Esophagus (tissue), 2 donors: ENCODE measurements around the gene OSTN. TPM values are rescaled to one million over a fixed set of nuclear protein-coding genes. Genes with fewer than 3 reads are reported as not detected.
"Not testable (repeated sequence)": the region's sequence is repeated elsewhere in the genome, so short reads cannot be mapped to it uniquely, and the experiment has no call there.

Experiments used
- H3K27ac ChIP-seq, 2 donors: one replicate each; pipeline ENCODE4 v1.5.1; 2013; ENCODE audit warnings: low read depth in 2 of 2, mild to moderate bottlenecking in 2 of 2, inconsistent platforms in 1 of 2, low read length in 1 of 2, moderate library complexity in 1 of 2
- H3K27me3 ChIP-seq, 2 donors: one replicate each; pipeline ENCODE4 v1.6.1; 2013; ENCODE audit warnings: low read length in 2 of 2, control low read depth in 1 of 2, mild to moderate bottlenecking in 1 of 2; ENCODE audit not compliant: insufficient read depth in 2 of 2, control insufficient read depth in 1 of 2
- H3K36me3 ChIP-seq, 2 donors: one replicate each; pipeline ENCODE4 v1.6.1; 2013; ENCODE audit warnings: low read length in 1 of 2; ENCODE audit not compliant: control insufficient read depth in 2 of 2, insufficient read depth in 2 of 2
- H3K4me1 ChIP-seq, 2 donors: one replicate each; pipeline ENCODE4 v1.6.1; 2013; ENCODE audit warnings: low read length in 1 of 2; ENCODE audit not compliant: control insufficient read depth in 2 of 2, insufficient read depth in 2 of 2
- H3K4me3 ChIP-seq, 2 donors: one replicate each; pipeline ENCODE4 v1.5.1; 2013; ENCODE audit warnings: low read length in 2 of 2, mild to moderate bottlenecking in 2 of 2, low read depth in 1 of 2, moderate library complexity in 1 of 2
- H3K9me3 ChIP-seq, 2 donors: one replicate each; pipeline ENCODE4 v1.6.1; 2013; ENCODE audit warnings: mild to moderate bottlenecking in 2 of 2, low read depth in 1 of 2, low read length in 1 of 2, moderate library complexity in 1 of 2; ENCODE audit not compliant: control insufficient read depth in 2 of 2, insufficient read depth in 1 of 2
- WGBS, 2 donors: extraction: QIAGEN DNeasy Blood & Tissue Kit; methylation state at CpG; one replicate each; pipeline ENCODE4 v1.1.7; 2013; 5-methylcytosine and 5-hydroxymethylcytosine counted together
- polyA plus RNA-seq, 2 donors: library from polyadenylated mRNA; stranded (reverse); fragments of 200-250 nt; gene quantifications; one replicate each; pipeline ENCODE4 v1.2.3, GENCODE V29; 2013
- donor health status: healthy with polysubstance abuse.
- donor health status: Bipolar disorder and iron deficiency.

The OSTN gene
- polyA plus RNA-seq, 2 donors = not detected

- Histone ChIP-seq H3K27me3 (no peaks in the 10 kb centered on the region), H3K27ac (no peak overlapping the region), H3K36me3 (no peaks in the 10 kb centered on the region), H3K9me3 (no peaks in the 10 kb centered on the region), H3K4me3 (no peak overlapping the region), H3K4me1 (no peaks in the 10 kb centered on the region)
- 82 to 90% methylated on average over 5 of the region's 5 CpGs for WGBS, 2 donors
Observed at GRCh38 chr3:191240486-191240885, 41.4 kb downstream of the OSTN start.

- Histone ChIP-seq H3K4me3 (no peak overlapping the region), H3K27me3 (no peaks in the 10 kb centered on the region), H3K4me1 (no peaks in the 10 kb centered on the region), H3K36me3 (no peaks in the 10 kb centered on the region), H3K27ac (no peak overlapping the region), H3K9me3 (no peaks in the 10 kb centered on the region)
- WGBS, 2 donors = 14 to 18% methylated on average over 2 of the region's 2 CpGs
Observed at GRCh38 chr3:191244242-191244867, 45.3 kb downstream of the OSTN start.

GRCh38 chr3:191246034-191246433 is 47.0 kb downstream of the OSTN start:
- not testable (repeated sequence) for H3K36me3 ChIP-seq, H3K27ac ChIP-seq, H3K4me3 ChIP-seq, H3K27me3 ChIP-seq, H3K4me1 ChIP-seq, H3K9me3 ChIP-seq
- 74 to 75% methylated on average over 5 of the region's 5 CpGs for WGBS, 2 donors

GRCh38 chr3:191246630-191247029 is 47.6 kb downstream of the OSTN start:
- no peaks in the 10 kb centered on the region for H3K4me1 ChIP-seq
- H3K4me3 ChIP-seq = no peak overlapping the region
- H3K27ac ChIP-seq = no peak overlapping the region
- WGBS, 2 donors = 46 to 58% methylated on average over 1 of the region's 1 CpG
- no peaks in the 10 kb centered on the region for H3K9me3 ChIP-seq
- no peaks in the 10 kb centered on the region for H3K27me3 ChIP-seq
- no peaks in the 10 kb centered on the region for H3K36me3 ChIP-seq

GRCh38 chr3:191253089-191253799 is 54.2 kb downstream of the OSTN start:
- WGBS, 2 donors = 75 to 79% methylated on average over 6 of the region's 6 CpGs
- H3K9me3 ChIP-seq = no peaks in the 10 kb centered on the region

GRCh38 chr3:191254098-191254873 is 55.2 kb downstream of the OSTN start:
- 64 to 79% methylated on average over 3 of the region's 3 CpGs for WGBS, 2 donors
- Histone ChIP-seq H3K4me3 (no peak overlapping the region), H3K27ac (no peak overlapping the region), H3K4me1 (no peaks in the 10 kb centered on the region), H3K27me3 (no peaks in the 10 kb centered on the region), H3K9me3 (no peaks in the 10 kb centered on the region), H3K36me3 (no peaks in the 10 kb centered on the region)

More at GRCh38 chr3:191253089-191253799, 54.2 kb downstream of the OSTN start:
- Histone ChIP-seq H3K4me1 (no peaks in the 10 kb centered on the region), H3K27me3 (no peaks in the 10 kb centered on the region), H3K27ac (no peak overlapping the region), H3K4me3 (no peak overlapping the region), H3K36me3 (no peaks in the 10 kb centered on the region)

GRCh38 chr3:191255156-191255555 is 56.1 kb downstream of the OSTN start:
- 69 to 92% methylated on average over 5 of the region's 5 CpGs for WGBS, 2 donors
- H3K36me3 ChIP-seq = no peaks in the 10 kb centered on the region
- H3K27ac ChIP-seq = no peak overlapping the region
- H3K4me3 ChIP-seq = no peak overlapping the region
- H3K27me3 ChIP-seq = no peaks in the 10 kb centered on the region
- no peaks in the 10 kb centered on the region for H3K4me1 ChIP-seq
- H3K9me3 ChIP-seq = no peaks in the 10 kb centered on the region

GRCh38 chr3:191256405-191256804 is 57.4 kb downstream of the OSTN start:
- Histone ChIP-seq H3K9me3 (no peaks in the 10 kb centered on the region), H3K27ac (no peak overlapping the region), H3K27me3 (no peaks in the 10 kb centered on the region), H3K36me3 (no peaks in the 10 kb centered on the region), H3K4me1 (no peaks in the 10 kb centered on the region), H3K4me3 (no peak overlapping the region)

- no peak overlapping the region for H3K4me3 ChIP-seq
- H3K4me1 ChIP-seq = no peaks in the 10 kb centered on the region
- WGBS, 2 donors = 94 to 98% methylated on average over 2 of the region's 2 CpGs
- H3K9me3 ChIP-seq = no peaks in the 10 kb centered on the region
- no peaks in the 10 kb centered on the region for H3K27me3 ChIP-seq
- H3K27ac ChIP-seq = no peak overlapping the region
- no peaks in the 10 kb centered on the region for H3K36me3 ChIP-seq
Observed at GRCh38 chr3:191257286-191257685, 58.2 kb downstream of the OSTN start.
